ENCODE results near the gene ADPRHL1. TPM values are rescaled to one million over a fixed set of nuclear protein-coding genes. Genes with fewer than 3 reads are reported as not detected.

The ADPRHL1 gene
- total RNA-seq, 4 donors from 2014 or later = 0.72 to 2.7 (median 1.7) TPM

GRCh38 chr13:113353254-113353653, 100.0 kb downstream of the ADPRHL1 start:
- TF ChIP-seq, protein P1, sequence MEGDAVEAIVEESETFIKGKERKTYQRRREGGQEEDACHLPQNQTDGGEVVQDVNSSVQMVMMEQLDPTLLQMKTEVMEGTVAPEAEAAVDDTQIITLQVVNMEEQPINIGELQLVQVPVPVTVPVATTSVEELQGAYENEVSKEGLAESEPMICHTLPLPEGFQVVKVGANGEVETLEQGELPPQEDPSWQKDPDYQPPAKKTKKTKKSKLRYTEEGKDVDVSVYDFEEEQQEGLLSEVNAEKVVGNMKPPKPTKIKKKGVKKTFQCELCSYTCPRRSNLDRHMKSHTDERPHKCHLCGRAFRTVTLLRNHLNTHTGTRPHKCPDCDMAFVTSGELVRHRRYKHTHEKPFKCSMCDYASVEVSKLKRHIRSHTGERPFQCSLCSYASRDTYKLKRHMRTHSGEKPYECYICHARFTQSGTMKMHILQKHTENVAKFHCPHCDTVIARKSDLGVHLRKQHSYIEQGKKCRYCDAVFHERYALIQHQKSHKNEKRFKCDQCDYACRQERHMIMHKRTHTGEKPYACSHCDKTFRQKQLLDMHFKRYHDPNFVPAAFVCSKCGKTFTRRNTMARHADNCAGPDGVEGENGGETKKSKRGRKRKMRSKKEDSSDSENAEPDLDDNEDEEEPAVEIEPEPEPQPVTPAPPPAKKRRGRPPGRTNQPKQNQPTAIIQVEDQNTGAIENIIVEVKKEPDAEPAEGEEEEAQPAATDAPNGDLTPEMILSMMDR (IDR thresholded peaks at IDR 0.05) = no peak
- ATAC-seq (ENCODE audit: low FRiP score) (no peak), DNase-seq (ENCODE audit: low spot score) (no peak)

DNA sequence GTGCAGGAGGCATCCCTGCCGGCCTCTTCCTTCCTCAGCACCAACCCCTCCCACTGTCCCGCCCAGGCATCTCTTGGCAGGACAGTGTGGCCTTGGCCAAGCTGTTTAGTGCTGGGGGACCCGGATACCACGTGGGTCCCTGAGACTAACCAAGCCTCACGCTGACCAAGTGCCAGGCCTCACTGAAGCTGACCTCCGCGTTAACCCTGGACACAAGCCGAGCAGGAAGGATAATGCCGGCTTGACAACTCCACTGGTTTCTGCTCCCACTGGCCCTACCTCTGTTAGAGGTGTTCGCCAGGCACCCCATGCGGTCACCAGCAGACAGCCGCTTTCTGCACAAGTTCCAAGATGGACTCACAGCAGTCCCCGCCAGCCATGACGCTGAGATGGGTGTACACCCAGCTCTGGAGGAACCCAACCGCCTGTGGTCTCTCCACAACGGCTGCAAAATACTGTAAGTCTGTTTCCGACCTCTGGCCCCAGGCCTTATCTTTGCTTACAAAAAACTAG, 101.7 kb downstream of the ADPRHL1 start:
- DNase-seq (ENCODE audit: low spot score) (no peak), ATAC-seq (ENCODE audit: low FRiP score) (no peak)
- TF ChIP-seq, protein P1 (IDR thresholded peaks at IDR 0.05) = no peak

DNA sequence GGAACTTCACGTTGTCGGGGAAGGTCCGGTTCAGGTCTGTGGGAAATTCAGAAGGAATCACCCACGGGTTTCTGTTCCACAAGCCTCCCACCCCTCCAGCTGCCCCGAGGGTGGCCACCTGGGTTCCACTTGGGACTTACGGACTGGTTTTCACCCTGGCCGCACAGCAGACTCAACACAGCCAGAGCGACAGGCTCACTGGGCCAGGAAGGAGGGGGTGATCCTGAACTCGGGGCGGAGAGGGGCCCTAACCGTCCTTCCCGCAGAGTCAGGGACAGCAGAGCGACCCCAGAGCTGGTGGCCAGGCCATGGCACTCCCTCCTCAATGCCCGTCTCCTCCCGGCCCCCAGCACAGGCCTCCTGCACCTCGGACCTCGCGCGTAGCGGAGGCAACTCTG, 102.4 kb downstream of the ADPRHL1 start:
- ATAC-seq (ENCODE audit: low FRiP score) = no peak
- no peak for DNase-seq (ENCODE audit: low spot score)
- TF ChIP-seq, protein P1 (IDR thresholded peaks at IDR 0.05) = no peak

GRCh38 chr13:113350065-113350937, 103.0 kb downstream of the ADPRHL1 start:
- DNase-seq (ENCODE audit: low spot score) = no peak
- no peak for ATAC-seq (ENCODE audit: low FRiP score)
- TF ChIP-seq, protein P1 (IDR thresholded peaks at IDR 0.05) = no peak

Small RNAs within 50 kb of the gene (small RNA-seq; reads per million reads assigned to genes)
- not detected for gene RNU1-16P

Other genes with a start within 250 kb of the ADPRHL1 start
- gene PCID2, start 244.8 kb downstream of the ADPRHL1 start, total RNA-seq = 10 to 100 TPM; 44.8 to 45.8 (median 44.8) TPM
- 100 to 1,000 TPM in 1 of 4 donors, 10 to 100 TPM in 3; 70.8 to 145 (median 86.8) TPM for gene CUL4A, start 243.9 kb downstream of the ADPRHL1 start, total RNA-seq
- gene LAMP1, start 156.2 kb downstream of the ADPRHL1 start, total RNA-seq = 100 to 1,000 TPM in 2 of 4 donors, 10 to 100 TPM in 2; 91.0 to 132 (median 106) TPM
- 1 to 10 TPM; 1.7 to 4.4 (median 2.1) TPM for gene GRTP1, start 89.4 kb downstream of the ADPRHL1 start, total RNA-seq
- 10 to 100 TPM; 10.9 to 28.4 (median 14.5) TPM for gene DCUN1D2, start 37.2 kb upstream of the ADPRHL1 start, total RNA-seq
- gene TFDP1, start 131.3 kb upstream of the ADPRHL1 start, total RNA-seq = 10 to 100 TPM; 32.6 to 59.6 (median 44.4) TPM
- not detected for gene ATP4B, start 204.7 kb upstream of the ADPRHL1 start, total RNA-seq
- gene GRK1, start 213.7 kb upstream of the ADPRHL1 start, total RNA-seq = not detected